SIG-M5 treated with dmso at 0.1 percent for 504 hours (cell line): ENCODE measurements around the gene MYL12B.

Experiments used
- DNase-seq: peaks from one replicate; lab custom pipeline; 2025; ENCODE audit not compliant: unreplicated experiment; lab: John Stamatoyannopoulos, UW

Gene MYL12B

DNA sequence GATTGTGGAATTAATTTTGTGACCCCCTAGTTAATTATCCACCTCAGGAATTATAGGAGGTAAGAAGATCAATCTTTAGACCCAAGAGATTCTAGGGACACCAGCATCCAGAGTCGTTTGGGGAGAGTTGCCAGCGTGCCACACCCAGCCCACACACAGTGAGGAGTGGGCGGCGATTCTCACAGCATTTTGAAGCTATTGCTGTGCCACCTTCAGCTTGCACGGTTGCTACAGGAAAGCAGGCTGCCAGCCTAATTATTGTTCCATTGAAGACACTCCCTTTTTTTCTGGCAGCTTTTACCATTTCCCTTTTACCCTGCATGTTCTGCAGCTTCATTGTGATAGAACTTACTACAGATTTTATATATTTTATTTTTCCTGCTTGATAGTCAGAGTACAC, 27.5 kb upstream of the MYL12B start:
- DNase-seq, result no peak

DNA sequence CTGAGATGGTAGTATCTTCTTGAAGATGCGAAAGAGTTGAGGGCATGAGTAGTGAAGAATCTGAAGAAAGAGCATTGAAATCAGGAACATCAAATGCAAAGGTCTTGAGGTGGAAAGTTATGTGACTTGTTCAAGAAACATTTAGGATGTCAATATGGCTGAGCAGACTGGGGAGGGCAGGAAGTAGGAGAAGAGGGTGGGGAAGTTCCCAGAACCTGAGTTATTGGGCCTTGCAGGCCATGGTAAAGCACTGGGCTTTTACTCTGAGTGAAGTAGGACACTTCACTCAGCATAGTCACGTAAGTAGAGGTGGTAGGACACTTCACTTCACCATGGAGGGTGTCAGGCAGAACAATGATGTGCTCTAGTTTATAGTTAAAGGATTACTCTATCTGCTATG, 26.1 kb upstream of the MYL12B start:
- no peak for DNase-seq

DNA sequence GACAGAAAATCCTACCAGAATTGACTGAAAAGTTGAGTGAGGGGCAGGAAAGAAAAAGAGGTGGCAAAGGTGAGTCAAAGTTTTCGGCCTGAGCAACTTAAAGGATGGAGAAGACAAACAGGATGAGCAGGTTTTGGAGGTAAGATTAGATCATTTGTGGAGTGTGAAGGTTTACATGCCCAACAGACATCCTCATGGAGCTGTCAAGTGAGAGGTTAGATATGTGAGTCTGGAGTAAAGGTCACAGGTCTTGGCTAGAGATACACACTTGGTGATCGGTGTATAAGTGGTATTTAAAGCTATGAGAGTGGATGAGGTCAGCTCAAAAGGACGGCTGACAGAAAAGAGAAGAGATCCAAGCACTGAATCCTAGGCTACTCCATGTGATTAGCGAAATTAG, 25.5 kb upstream of the MYL12B start:
- DNase-seq, result peak; percentile 27

DNA sequence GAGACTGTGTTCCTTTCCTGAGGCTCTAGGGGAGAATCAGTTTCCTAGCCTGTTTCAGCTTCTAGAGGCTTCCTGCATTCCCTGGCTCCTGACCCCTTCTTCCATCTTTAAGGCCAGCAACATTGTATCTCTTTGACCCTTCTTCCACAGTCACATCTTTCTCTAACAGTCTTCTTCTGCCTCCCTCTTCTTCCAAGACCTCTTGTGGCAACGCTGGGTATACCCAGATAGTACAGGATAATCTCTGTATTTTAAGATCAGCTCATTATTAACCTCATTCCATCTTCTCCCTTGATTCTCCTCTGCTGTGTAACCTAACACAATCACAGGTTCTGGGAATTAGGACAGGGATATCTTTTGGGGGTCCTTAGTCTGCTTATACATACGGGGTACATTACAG, 23.2 kb upstream of the MYL12B start:
- DNase-seq, result no peak

DNA sequence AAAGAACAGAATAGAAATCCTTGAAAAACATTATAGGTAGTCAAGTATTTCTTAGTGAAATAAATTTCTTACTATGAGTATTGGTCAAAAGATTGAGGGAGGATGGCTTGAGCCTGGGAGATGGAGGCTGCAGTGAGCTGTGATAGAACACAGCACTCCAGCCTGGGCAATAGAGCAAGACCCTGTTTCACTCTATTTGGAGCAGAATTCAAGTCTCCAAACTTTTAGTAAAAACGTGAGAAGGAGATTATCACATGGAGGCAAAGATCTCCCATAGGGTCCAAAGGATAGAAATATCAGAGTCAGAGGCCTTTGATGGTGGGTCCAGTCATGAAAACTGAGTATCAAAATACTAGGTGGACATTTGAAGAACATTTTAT, 16.8 kb upstream of the MYL12B start:
- DNase-seq, result no peak

DNA sequence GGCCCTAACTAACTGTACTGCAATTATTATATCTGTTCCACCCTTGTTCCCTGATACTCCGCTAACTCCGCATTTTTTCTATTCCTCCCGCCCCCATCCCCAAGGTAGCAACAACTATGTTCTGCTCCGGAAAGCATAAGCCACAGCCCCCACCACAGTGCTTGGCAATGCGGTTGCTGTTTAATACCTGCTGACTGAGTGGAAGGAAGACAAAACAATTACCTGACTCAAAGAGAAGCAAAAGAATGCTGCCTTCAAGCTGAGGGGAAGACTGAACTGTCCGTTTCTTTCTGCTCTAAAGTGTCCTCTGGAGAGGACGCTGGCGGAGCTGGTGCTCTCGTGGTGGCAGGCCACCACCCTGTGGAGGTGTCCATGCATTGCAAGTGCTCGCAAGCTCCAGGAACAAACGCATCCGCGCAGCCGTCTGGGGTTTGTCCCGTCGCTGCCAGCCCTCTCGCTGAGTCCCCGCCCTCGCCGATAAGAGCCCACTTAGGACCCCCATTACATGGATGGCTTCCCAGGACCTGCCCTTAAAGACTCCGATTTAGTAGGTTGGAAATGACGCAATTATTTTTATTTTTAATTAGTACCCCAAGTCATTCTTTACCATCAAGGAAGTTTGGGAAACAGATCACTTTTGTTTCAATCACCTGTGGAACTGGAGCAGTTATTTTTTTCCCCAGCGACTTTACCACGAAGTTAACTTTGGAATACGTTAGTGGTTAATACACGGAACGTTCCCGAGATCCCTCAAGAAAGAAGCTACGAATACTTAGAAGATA, 15.9 kb upstream of the MYL12B start:
- peak; percentile 93 for DNase-seq

DNA sequence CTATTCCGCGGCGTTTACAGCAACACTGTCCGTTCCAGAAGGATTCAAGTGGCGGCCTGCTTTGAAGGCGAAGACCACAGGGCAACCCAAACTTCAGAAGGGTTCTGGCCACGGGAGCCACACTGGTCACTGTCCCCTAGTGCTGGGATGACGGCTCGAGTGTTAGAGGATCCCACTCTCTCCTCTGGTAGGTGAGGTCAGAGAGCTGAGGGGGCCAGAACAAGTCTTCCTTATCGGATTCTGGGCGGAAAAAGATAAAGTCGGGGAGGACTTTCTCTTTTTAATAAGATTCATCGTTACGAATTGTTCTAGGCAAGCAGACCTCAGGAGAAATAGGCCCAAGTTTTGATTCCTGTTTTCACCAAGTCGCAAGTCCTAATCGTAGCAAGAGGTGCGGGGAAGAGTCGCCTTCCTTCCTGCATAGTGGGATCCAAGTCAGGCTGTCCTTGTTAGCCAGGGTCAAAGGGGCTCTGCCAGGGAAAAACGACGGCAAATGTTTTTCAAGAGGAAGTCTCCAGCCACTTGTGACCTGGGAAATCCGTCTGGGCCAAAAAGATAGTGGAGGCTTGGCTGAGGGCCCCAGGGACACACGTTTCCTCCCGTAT, 15.2 kb upstream of the MYL12B start:
- DNase-seq, result peak; percentile 62

DNA sequence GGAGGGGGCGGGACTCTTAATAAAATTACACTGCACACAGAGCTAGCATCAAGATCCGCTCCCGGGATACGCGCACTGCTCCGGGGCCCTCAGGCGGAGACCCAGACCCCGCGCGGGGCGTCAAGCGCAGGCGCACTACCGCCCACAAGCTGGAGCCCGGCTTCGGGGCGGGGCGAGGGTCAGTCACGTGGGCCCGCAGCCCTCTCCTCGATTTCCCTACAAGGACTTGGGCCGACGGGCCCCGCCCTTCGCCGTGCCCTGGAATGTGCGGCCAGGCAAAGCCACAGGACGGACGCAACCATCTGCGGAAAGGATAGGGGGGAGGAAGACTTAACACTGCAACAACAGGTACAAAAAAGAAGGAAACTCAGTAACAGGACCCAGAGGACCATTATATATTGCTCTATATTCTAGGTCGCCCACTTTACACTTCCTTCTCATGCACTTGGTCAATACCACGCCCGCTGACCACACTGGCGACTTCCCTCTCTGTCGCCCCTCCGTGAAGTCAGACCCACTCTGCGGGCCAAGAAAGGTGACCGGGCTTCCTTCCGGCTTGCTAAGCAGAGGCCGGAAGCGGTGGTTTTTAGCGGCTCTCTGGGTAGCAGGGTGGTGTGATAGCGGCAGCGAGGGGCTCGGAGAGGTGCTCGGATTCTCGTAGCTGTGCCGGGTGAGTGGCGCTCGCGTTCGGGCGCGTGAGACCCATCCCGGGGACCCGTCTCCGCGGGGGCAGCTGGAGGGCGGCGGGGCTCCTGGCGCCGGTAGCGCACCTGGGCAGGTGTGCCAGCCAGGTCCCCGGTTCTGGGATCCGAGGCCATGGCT, 14.5 kb upstream of the MYL12B start, which contains the start of gene MYL12A:
TSS of gene MYL12A (plus strand) at position 562 of the 822 bp plus-strand sequence. CDS start 5,447 bp downstream, outside the sequence.
- peak; percentile 99 for DNase-seq

DNA sequence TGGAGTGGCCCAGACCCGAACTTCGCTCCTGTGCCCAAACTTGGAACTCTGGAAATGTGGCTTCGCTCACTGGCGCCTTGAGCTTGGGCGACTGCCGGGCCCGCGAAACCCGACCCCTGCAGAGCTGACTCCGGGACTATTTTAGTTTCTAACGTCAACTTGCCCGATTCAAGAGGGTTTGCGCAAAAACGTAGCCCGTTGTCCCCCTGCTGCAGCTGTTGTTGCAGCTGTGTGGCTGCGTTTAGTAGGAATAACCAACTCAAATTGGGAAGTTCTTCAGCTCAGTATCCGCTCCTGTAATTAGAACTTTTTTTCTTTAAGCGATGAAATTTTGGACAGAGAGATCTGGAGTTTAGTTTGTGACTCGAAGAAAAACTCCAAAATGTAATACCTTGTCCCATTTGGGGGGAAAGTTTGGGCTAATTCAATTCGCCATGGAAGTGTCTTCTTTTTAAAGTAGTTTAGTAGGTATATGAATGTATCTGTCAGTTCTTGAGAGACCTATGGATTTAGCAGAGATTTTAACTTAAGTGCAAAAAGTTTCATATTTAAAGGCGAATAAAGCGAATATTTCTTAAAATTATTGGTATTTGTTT, 13.8 kb upstream of the MYL12B start:
- DNase-seq, result peak; percentile 67

DNA sequence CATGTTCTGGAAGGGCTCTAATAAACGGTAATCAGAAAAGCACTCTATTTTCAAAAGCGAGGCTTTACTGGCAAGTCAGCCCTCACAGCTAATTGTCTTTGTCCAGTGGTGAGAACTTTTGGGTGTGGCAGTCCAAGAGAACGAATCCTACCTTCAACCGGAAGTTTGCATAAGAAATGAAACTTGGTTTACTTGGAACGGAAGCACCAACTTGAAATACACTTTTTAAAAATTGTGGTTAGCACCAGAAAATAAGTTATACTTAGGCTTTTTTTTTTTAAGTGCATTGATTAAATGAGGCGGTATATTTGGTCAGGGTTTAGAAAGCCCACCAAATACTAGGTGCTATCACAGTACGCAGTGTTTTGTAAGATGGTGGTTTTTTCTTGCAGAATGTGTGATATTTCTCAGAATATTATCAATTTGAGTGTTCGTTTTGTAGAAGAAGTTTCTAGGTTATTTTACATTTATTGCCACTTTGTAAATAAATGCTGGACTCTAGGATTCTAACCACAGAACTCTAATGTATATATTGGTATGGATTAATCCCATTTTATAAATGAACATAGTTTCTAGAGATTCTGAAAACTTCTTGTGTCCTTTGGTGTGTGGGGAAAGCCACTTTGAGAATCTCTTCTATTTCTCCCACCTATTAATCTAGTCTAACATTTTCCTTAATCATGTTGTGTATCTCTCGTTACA, 13.1 kb upstream of the MYL12B start:
- peak; percentile 81 for DNase-seq

DNA sequence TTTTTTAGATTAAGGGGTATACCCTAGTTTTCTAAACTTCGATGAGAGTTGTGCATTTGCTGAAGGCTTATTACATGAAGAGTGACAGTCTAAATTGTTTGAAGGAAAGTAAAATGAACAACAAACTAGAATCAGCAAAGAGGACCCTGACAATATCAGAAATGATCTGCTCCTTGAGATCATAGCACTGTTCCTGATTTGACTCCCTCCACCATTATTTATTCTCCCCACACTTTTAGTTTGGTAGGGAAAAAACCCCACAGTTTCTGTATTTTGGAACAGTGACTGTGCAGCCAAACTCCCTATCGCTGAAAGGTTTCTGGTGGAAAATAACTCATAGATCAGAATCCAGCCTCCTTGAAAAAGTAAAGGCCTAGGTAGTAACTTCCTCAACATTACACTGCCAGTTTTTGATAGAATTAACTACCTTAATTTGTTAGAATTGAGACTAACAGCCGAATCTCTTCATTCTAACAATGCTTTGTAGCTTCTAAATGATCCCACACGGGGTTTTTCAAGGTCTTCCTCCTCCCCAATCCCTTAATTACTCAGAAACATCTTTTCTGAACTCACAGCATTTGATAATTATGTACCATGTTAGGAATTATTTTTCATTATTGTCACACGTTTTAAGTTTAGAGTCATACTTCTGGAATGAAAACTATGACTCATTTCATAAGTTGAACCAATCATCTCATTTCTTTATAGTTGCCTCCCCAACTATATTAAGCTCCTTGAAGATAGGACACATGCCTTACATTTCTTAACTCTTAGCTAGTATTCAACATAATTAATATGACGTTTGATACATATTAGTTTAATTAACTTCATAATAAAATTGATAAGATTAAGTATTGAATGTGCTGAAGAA, 11.5 kb upstream of the MYL12B start:
- DNase-seq, result peak; percentile 46

DNA sequence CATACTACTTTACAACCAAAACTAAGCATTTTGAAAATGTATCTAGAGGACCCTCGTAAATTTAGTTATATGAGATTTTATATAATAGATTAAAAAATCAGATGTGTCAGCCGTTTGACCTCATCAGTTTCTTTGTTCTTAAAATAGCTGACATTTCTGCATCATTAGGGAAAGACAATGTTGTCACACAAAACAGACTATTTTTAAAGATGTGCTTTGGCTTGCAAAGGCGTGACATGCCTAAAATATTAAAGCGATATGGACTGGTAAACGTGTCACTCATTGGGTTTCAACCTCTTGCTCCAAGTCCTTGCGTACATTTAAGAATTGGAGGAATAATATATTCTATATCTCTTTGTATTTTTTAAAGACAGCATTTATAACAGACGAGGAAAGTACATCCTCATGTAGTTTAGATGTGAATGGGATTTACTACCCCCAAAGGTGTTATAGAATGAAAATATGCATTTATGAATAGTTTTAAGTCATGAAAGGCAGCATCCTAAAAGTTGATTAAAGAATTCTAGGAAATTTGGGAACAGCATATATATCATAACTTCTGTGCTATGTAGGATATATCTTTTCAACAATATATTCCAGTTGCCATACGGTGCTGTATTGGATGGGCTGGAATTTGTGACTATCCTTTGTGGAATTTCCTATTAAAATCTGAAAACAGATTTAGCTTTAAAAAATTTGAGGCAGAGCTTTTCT, 10.5 kb upstream of the MYL12B start:
- DNase-seq, result no peak

DNA sequence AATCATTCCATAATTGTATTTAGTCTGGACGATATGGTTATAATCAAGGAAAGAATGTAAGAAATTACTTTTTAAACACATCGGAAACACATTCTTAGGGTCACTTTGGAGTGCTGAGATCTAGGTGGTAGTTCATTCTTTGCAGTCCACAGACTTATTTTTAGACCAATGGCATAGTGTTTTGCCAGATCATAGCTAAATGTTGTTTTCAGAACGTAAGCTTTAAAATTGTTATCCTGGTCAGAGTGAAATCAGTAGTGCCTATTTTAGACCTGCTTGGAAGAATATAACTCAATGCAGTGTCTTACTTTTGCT, 10.0 kb upstream of the MYL12B start:
- DNase-seq, result no peak

DNA sequence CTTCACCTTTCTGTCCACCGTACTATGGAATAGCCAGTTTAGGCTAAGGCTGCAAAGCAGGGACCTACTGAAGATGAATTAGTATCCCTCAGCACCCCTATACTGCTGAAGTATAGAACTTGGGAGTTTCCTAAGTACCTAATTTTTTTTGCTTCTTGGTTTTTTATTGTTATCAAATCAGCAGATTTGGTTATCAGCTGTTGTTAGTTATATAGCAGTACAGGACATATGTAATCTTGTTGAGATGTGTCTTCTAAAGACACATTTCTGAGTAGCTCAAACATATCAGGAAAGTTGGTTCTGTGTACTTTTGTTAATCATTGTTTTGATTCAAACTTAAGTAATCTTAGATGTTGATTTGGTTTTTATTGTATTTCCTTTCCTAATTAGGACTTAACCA, 9.1 kb upstream of the MYL12B start:
- no peak for DNase-seq

DNA sequence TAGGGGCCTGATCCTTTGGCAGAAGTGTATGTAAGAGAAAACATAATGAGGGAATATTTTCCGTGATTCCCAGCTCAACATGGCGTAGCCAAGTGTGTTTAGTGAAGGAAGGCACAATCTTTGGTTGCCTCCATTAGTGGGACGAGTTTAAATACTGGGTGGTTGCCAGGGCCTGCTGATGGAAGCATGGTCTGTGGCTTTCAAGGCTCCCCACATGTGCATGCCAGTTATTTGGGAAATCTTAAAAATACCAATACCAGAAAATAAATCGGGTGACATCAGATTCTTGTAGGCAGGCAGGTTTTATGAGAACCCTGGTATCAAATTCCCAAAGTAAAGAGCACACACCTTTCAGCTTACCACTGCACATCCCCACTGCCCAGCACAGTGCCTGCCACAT, 7.2 kb upstream of the MYL12B start:
- DNase-seq, result no peak

DNA sequence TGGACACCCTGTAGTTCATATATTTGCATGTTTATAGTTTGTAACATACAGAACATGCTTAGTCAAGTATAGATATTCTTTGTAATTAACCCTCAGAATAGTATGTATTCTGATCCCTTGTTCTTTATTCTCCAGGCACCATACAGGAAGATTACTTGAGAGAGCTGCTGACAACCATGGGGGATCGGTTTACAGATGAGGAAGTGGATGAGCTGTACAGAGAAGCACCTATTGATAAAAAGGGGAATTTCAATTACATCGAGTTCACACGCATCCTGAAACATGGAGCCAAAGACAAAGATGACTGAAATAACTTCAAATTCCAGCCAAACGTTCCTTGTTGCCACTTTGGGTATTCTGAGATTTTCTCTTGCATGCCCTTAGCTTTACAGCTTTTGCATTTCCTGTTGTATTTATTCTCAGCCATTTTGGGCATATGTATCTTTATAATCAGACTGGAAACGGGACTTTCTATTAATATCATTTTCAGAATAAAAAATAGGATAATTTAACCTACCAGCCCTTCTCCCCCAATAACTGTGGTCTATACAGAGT, 6.2 kb upstream of the MYL12B start:
- no peak for DNase-seq

DNA sequence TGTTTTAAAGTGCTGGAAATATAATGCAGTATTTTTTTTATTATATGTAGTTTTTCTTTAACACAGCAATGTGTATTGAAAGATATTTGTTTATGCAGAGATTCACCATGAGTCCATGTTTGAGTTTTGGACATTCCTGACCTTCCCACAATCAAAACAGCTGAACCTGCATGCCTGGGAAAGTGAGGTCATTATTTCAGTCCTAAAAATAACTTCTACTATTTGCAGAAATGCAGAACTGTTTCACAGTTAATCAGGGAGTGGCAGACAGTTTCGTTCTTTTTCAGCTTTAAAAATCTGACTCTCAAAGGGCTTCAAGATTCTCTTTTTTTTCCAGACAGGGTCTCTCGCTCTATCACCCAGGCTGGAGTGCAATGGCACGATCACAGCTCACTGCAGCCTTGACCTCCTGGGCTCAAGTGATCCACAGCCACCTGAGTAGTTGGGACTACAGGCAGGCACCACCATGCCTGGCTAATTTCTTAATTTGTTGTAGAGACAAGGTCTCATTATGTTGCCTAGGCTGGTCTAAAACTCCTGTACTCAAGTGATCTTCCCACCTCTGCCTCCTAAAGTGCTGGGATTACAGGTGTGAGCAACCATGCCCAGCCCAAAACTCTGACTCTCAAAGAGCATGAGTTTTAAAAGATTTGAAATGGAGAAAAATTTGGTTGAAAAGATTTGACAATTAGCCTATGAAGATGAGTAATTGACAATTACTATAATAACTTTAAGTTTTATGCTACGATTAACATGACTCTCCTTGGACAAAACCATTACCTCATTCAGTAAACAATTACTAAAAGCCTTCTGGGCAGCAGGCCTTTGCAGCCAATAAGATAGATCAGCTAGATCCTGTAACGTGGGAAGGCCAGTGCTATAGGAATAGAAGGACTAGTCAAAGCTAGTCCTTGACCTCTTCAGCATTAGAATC, 5.0 kb upstream of the MYL12B start:
- peak; percentile 57 for DNase-seq

DNA sequence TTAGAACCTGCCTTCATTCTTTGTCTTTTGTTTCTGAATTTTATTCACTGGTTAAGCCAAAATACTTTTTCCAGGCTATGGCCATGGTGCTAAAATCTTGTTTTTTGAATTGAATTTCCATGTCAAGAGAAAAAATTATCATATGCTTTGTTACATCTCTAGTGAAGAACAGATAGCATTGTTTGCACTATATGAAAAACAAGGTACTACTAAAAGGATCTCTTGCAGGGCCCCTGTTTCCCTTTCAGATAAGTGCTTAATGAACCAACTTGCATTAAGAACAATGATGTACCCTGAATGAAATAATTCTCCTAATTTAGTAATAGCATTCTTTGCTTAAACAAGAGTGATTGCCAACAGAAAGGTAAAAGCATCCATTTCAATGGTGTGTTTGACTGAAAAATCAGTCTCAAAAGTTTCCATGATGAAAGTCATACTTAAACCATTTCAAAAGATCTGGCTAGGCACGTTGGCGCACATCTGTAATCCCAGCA, 4.3 kb upstream of the MYL12B start:
- no peak for DNase-seq
